ENCODE data around the gene ACTN2. TPM values are rescaled to one million over a fixed set of nuclear protein-coding genes. Genes with fewer than 3 reads are reported as not detected.

The ACTN2 gene
- polyA plus RNA-seq, 4 donors = 0.42 to 0.80 (median 0.54) TPM

DNA sequence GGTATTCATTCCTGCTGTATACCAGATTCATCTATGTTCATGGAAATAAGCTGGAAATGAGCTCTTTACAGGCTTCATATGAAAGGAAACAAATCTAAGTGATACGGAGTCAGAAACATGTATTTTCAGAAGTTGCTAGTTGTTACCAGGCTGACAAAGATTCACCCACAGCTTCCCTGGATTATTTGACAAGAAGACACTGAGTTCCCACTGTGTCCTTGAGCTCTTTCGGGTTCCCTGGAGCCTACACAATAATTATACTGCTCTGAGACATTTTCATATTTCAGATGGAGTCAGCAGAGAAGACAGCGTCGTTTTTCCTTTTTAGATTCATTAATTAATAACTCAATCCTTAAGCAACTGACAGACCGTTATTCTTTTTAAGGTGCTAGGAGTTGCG lies 79.5 kb downstream of the ACTN2 start:
- DNase-seq (ENCODE audit: low read depth in 4 of 4, low spot score in 3 of 4) = no peak

GRCh38 chr1:236766506-236766905 lies 80.2 kb downstream of the ACTN2 start:
- no peak for DNase-seq (ENCODE audit: low read depth in 4 of 4, low spot score in 3 of 4)

DNA sequence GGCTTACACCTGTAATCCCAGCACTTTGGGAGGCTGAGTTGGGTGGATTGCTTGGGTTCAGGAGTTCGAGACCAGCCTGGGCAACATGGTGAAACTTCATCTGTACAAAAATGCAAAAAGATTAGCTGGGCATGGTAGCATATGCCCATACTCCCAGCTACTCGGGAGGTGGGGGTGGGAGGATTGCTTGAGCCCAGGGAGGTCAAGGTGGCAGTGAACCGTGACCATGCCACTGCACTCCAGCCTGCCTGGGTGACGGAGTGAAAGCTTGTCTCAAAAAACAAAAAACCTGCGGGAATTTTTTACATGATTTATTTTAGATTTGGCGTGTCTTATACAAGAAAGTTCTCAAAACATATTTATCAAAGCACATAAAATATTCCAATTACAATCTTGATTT lies 81.0 kb downstream of the ACTN2 start:
- no peak for DNase-seq (ENCODE audit: low read depth in 4 of 4, low spot score in 3 of 4)

DNA sequence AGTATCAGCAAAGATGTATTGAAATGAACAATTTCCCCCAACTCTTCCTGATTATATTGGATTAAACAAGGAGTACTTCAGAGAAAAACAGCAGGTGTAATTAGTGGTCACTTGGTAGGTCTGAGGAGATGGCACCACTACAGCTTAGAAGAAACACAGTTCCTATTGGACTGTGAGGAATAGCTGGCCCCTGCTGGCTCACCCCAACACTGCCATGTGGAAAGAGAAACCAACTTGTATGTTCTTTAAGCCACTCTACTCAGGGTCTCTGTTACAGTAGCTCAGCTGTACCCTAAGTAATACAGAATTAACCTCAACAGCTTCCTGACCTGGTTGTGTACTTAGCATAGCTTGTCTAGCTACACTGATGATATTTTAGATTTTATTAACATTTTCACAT lies 82.3 kb downstream of the ACTN2 start:
- DNase-seq (ENCODE audit: low read depth in 4 of 4, low spot score in 3 of 4) = no peak

GRCh38 chr1:236773919-236774318 lies 87.6 kb downstream of the ACTN2 start:
- DNase-seq (ENCODE audit: low read depth in 4 of 4, low spot score in 3 of 4) = no peak

- no peak for DNase-seq (ENCODE audit: low read depth in 4 of 4, low spot score in 3 of 4)
These were observed 88.6 kb downstream of the ACTN2 start for GRCh38 chr1:236774926-236775325.

DNA sequence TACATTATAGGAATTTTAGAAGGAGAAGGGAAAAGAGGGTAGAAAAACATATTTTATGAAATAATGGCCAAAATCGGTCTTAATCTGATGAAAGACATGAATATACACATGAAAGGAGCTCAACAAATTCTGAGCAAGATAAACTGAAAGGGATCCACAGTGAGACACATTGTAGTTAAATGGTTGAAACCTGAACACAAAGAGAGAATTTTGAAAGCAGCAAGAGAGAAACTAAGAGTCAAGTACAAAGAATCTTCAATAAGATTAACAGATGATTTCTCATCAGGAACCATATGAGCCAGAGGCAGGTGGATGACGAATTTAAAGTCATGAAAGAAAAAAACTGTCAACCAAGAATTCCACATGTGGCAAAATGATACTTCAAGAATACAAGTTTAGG lies 93.0 kb downstream of the ACTN2 start:
- no peak for DNase-seq (ENCODE audit: low read depth in 4 of 4, low spot score in 3 of 4)

DNA sequence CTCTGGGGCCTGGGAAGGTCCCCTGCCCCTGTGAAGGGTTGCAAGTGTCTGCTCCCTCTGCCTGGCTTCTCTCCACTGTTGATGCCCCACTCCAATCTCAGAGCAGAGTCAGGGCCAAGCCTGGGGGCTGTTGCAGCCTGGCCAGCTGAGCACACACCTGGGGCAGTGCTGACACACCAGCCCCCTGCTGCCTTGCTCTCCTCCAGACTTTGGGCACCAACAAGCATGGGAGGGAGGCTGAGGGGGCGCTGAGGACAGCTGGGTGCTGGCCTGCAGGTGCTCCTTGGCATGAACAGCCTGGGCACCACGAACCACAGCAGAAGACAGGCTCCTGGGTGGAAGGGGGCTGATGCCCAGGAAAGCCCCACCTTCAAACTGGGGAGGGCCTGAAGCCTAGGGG lies 99.2 kb downstream of the ACTN2 start:
- no peak for DNase-seq (ENCODE audit: low read depth in 4 of 4, low spot score in 3 of 4)

- DNase-seq (ENCODE audit: low read depth in 4 of 4, low spot score in 3 of 4) = no peak
These were observed 100.2 kb downstream of the ACTN2 start for GRCh38 chr1:236786453-236786852.

DNA sequence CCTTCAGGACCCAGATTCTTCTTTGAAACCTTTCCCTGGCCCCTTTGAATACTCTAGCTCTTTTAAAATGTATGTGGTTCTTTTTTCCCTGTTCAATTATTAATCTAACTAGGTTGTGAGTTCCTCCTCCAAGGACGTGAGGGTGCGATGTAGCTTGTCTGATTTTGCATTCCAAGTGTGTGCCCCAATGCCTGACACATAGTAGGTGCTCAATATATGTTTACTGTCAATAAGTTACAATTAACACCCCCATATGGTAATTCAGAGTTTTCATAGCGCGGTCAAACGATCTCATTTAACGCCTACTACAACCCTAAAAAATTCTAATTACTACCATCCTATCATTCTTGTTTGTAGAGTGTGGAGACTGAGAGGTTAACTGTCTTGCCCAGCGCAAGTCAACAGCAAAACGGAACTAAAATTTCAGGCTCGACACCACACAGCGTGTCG lies 108.3 kb downstream of the ACTN2 start:
- no peak for DNase-seq (ENCODE audit: low read depth in 4 of 4, low spot score in 3 of 4)

GRCh38 chr1:236795035-236795756 lies 108.9 kb downstream of the ACTN2 start, which contains the start of gene MTR:
Gene MTR (plus strand): TSS chr1:236795292. CDS start chr1:236795704, 412 bp downstream.
- peak; percentile 91 to 96 (median 94) for DNase-seq (ENCODE audit: low read depth in 4 of 4, low spot score in 3 of 4)

DNA sequence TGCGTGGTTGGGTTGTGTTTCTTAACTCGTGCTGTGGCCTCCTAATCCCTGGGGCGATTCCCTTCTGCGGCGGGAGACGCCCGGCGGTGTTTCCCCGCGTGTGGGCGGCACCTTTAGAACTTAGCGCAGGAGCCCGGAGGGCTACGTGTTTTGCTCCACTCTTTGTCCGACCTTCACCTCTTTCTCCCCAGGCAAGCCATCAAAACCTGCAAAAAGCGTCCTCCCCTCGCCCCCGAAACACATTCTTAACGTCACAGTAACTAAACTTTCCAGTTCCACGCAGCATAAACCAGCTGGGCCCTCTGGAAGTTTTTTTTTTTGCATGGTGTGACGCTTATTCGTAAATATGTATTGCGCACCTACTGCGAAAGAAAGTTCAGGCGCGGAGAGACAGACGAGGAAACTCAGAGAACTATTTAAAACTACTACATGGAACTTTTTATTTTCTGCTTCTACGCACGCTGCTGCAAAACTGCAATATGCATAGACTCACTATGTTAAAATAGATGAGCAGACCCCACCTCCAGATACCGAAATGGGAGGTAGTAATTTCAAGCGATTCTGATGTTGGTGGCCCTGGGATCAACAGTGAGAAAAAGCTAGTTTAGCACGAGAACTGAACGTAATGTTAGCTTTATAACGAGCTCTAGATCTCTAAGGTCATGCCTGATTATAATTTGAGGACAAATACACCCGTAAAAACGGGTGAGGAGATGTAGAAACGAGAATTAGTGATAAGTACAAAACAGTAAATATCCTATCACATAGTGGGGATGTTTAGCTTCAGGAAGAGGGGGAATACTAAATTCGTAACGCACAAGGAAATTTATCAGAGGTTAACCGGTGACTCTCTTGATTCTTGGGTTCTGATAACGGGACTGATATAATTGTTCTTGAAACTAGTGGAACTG lies 109.7 kb downstream of the ACTN2 start:
- peak in 1 of 4 donors; percentile 26 for DNase-seq (ENCODE audit: low read depth in 4 of 4, low spot score in 3 of 4)

DNA sequence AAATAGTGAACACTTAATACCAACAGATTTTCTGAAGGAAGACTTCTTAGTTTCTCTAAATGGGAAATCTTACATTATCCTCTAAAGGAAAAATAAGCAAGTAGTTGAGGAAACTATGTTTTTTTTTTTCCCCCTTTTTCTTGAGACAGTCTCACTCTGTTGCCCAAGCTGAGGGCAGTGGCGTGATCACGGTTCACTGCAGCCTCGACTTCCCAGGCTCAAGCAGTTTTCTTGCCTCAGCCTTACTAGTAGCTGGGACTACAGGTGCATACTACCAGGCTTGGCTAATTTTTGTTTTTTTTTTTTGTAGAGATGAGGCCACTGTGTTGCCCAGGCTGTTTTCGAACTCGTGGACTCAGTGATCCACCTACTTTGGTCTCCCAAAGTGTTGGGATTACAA lies 112.7 kb downstream of the ACTN2 start:
- DNase-seq (ENCODE audit: low read depth in 4 of 4, low spot score in 3 of 4) = no peak

GRCh38 chr1:236800002-236800620 lies 113.8 kb downstream of the ACTN2 start:
- DNase-seq (ENCODE audit: low read depth in 4 of 4, low spot score in 3 of 4) = no peak

- no peak for DNase-seq (ENCODE audit: low read depth in 4 of 4, low spot score in 3 of 4)
These were observed 114.3 kb downstream of the ACTN2 start for GRCh38 chr1:236800623-236801022.

DNA sequence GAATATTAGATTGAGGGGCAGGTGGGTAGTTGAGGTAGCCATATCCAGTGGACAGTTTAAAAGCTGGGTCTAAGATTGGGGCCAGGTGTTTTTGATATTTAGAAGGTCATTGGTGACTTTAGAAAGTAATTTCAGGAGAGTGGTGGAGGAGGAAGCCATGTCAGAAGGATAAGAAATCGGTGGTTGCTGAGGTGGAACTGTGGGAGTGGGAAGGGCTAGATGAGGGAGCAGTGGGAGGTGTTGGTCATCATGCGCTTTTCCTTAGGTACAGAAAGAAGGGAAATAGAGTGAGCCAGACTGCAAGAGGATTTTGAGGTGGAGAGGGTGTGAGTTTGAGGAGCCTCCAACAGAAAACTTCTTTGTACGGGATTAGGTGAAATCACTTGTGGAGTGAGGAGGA lies 116.0 kb downstream of the ACTN2 start:
- DNase-seq (ENCODE audit: low read depth in 4 of 4, low spot score in 3 of 4) = no peak

DNA sequence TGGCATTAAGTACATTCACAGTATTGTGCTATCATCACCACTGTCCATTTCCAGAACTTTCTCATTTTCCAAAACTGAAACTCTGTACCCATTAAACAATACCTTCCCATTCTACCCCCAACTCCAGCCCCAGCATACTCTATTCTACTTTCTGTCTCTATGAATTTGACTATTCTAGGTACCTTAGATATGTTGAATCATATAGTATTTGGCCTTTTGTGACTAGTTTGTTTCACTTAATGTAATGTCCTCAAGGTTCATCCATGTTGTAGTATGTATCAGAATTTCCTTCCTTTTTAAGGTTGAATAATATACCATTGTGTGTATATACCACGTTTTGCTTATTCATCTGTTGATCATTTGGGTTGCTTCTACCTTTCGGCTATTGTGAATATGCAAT lies 120.3 kb downstream of the ACTN2 start:
- no peak for DNase-seq (ENCODE audit: low read depth in 4 of 4, low spot score in 3 of 4)

GRCh38 chr1:236808005-236808404 lies 121.7 kb downstream of the ACTN2 start:
- no peak for DNase-seq (ENCODE audit: low read depth in 4 of 4, low spot score in 3 of 4)

DNA sequence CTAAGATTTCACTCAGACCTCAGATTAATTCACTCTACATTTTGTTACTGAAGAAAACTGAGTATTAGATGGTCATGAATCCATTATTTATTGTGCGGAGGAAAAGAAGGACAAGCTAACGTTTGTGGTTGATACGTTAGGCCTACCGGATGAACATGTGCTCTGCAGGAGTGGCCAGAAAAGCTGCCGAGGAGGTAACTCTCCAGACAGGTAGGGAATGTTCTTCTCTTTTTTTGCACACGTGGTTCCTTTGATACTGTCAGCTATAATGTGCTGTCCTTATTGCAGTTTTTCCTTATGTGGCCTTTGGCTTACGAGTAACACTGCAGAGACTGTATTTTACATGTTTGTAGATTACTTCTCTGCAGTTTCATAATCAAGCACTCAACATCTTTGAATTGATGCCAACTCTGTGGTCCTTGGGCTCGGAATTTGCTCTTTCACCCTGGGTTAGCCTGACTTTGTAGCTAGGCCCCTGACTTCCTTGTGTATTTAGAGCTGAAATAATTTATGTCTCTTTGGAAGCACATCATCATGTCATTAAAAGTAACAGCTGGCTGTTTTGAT lies 122.3 kb downstream of the ACTN2 start:
- no peak for DNase-seq (ENCODE audit: low read depth in 4 of 4, low spot score in 3 of 4)

DNA sequence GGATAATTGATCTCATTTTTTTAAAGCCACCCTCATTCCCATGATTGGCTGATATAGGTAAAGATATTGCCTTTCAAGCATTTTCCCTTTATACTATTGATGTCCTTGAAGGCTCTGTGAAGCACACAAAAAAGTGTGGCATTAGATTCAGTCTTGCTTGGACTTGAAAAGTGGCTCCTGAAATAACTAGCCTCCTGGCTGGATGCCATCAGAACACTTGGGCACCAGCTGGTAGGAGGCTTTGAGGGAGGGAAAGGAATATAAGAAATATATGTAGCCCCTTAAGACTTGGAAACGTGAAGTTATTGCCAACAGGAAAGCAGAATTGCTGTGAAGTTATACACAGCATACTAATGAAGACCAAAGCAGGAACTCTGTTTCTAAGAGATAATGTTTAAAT lies 122.8 kb downstream of the ACTN2 start:
- DNase-seq (ENCODE audit: low read depth in 4 of 4, low spot score in 3 of 4) = no peak

DNA sequence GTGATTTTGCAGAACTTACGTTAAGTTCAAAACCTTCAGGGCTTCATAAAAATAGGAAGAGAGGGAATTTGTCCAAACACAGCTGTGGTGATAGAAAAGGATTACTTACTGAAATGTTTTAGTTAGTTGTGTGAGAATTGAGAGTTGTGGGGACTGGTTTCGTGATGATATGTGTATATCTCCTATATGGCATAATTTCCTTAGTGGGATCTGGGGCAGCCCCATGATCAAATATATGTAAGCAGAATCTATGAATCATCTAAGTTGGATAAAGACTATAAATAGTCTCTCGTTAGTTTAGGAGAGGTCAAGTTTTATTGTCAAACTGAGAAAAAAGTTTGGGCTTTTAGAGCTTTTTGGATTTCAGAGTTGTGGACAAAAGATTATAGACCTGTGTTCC lies 123.7 kb downstream of the ACTN2 start:
- no peak for DNase-seq (ENCODE audit: low read depth in 4 of 4, low spot score in 3 of 4)
